GM21576 (cell line): Measurements from ENCODE around the gene RBPJ.
A peak's percentile ranks its signal among the peaks of the same experiment; 100 is the strongest.
"Not testable (repeated sequence)": the region's sequence is repeated elsewhere in the genome, so short reads cannot be mapped to it uniquely, and the experiment has no call there.

Experiments used
- ATAC-seq: cut with Tn5 transposase; IDR thresholded peaks from one replicate; pipeline ENCODE4 v1.9.1; 2021; ENCODE audit warnings: mild to moderate bottlenecking, moderate library complexity; ENCODE audit not compliant: unreplicated experiment

Gene RBPJ

GRCh38 chr4:26369132-26369531, 48.3 kb downstream of the RBPJ start:
- no peak for ATAC-seq

DNA sequence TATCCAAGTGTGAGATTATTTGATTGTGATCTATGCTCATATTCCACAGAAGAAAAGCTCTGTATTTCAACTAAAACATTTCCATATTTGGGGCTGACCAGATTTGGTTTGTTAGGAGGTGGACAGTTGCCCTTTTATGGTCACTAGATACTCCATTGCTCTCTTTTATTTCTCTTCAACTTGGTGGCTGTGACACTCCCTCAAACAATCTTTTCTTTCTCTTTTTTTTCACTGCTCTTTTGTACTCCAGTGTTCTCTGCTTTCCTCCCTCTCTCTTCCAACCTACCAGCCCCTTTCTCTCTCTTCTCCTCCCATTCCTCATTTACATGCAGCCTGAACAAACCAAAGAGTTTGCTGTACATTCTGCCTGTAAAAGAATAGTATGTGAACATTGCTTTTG, 48.8 kb downstream of the RBPJ start:
- no peak for ATAC-seq

DNA sequence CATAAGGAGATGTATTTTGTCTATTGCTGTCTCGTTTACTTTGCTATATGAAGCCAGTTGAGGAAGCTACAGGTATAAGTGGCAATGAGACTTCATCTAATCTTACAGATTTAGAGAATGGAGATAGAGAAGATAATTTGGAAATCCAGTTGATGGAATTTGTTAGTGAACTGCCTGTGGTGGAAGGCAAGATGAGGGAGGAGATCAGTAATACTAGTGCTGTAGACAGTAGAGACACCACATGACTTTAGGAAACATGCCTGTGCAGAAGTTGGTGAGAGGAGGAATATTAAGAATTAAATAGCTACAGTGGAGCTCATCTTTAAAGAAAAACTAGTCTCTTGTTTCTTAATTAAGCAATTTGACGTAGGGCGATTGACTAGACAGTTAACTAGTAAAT, 51.3 kb downstream of the RBPJ start:
- no peak for ATAC-seq

DNA sequence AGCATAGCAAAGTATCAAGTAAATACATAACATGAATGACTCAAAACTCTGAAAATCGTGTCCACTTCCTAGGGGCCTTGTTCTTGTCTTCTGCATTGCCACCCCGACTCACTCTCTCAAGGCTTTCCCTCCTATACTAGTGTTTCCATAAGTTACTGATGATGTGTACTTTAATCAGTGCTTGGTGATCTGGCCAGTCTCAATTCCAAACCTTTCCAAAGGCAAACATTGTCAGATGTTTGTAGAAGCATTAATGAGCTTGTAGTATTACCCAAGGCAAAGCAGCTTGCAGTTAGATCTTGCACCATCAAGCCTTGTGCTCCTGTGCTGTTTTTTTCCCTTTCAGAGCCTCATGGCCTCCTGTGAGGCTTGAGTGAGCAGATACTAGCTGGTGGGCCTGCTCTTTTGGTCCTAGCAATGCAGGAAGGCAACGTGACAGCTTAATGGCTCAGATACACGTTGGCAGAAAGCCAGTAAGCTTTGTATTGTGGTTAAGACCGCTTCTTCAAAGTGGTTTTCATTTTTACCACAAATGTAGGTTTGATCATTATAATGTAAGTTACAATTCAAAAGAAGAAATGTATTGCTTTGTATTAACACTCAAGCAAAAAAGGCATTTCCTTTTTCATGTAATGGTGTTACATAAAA, 51.8 kb downstream of the RBPJ start:
- ATAC-seq, result peak; percentile 91

GRCh38 chr4:26375551-26375950, 54.7 kb downstream of the RBPJ start:
- ATAC-seq, result no peak

- no peak for ATAC-seq
Measured at GRCh38 chr4:26377328-26378311, 56.8 kb downstream of the RBPJ start.

DNA sequence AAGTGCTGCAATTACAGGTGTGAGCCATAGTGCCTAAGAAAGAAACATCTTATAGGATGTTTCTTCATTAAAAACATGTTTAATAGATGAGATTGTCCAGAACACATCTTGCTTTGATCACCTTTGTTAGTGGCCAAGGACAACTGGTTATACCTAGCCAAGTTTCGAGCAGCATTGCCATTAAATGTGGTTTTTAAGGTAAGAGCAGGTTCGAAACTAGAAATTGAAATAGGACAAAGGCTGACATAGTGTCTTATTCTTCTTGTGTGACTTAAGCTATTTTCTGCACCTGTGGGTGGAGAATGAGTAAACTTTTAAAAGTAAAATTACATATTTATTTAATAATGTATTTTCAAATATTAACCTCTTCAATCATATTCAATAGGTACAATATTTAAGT, 59.0 kb downstream of the RBPJ start:
- no peak for ATAC-seq

GRCh38 chr4:26380740-26381139, 59.9 kb downstream of the RBPJ start:
- no peak for ATAC-seq

DNA sequence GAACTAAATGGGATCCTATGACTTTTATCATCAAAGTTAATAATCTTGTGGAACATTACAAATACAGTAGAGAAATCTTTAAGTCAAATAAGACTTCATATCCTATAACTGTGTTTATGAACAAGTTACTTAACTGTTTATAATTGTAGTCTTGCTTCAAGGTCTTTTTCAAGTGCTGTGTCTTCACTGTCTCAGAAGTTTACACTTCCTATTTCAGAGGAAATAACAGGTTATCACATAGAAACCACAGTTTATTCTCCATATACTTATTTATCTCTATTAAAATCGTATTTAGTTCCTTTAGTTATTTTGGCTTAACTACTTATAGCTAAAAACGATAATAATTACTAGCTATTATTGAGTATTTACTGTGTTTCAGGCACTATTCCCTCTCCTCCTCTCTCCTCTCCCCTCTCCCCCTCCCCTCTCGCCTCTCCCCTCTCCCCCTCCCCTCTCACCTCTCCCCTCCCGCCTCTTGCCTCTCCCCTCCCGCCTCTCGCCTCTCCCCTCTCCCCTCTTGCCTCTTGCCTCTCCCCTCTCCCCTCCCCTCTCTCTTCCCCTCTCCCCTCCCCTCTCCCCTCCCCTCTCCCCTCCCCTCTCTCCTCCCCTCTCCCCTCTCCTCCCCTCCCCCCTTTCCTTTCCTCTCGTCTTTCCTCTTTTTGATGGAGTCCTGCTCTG, 63.7 kb downstream of the RBPJ start:
- no peak for ATAC-seq

- ATAC-seq, result no peak
Measured at GRCh38 chr4:26385690-26386089, 64.9 kb downstream of the RBPJ start.

DNA sequence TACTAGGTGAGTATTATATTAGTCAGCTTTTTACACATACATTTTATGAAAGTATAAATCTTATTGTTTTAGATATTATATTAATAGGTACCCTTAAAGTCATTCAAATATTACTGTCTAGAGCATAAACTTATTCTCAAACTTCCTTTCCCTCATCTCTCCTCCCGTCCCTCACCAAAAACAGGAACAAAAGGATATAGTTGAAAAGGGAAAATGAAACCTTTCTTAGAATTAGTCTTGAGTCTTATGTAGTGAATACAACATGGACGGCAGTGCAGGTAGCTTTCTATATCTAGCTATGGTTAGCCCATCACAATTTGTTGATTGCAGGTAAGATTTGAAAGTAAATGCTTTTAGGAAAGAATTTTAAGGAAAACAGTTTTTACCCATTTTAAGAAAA, 65.6 kb downstream of the RBPJ start:
- no peak for ATAC-seq

DNA sequence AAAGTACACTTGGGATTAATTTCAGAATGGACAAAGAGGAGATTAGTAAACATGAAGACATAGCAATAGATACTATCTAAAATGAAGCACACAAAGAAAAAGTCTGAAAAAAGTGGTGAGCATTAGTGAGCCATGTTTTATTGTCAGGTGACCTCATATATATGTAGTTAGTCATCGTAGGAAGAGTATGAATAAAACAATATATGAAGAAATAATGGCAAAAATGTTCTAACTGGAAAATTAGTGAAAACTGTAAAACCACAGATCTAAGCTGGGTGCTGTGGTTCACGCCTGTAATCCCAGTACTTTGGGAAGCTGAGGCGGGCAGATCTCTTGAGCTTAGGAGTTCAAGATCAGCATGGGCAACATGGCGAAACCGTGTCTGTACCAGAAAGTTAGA, 67.9 kb downstream of the RBPJ start:
- no peak for ATAC-seq

- ATAC-seq, result no peak
Measured at GRCh38 chr4:26397086-26397485, 76.3 kb downstream of the RBPJ start.

DNA sequence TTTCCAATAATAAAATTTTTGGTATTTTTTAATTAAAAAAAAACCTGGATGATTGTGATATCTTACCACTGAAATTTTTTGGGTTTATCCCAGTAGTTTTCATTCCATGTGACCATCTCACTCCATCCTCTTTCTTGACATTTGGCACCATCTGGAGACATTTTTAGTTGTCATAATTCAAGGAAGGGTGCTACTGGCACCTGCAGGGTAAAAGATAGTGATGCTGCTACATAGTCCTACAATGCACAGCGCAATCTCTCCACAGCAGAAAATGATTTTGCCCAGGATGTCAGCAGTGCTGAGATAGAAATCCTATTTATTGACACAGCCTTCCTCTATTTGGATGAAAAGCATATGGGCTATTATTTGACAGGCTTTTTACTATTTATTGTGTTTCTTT, 79.3 kb downstream of the RBPJ start:
- ATAC-seq, result no peak

- ATAC-seq, result not testable (repeated sequence)
Measured at GRCh38 chr4:26402017-26402416, 81.2 kb downstream of the RBPJ start.

DNA sequence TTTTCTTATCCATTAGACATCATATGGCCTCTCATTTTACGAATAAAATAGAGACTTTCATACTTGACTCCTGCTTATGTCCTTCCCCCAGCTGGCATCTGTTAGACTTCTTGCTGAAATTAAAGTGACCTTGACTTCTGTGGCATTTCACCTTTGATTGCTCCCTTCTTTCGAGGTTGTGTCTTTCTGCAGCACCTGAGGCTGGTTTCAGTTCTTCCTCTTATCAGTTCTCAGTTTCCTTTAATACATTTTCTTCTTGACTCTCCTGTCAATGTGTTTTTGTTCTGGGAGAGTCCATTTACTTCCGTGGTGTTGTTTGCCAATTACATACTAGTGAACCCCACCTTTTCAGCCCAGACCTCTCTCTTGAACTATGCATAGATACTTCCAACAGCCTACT, 81.6 kb downstream of the RBPJ start:
- peak; percentile 70 for ATAC-seq

DNA sequence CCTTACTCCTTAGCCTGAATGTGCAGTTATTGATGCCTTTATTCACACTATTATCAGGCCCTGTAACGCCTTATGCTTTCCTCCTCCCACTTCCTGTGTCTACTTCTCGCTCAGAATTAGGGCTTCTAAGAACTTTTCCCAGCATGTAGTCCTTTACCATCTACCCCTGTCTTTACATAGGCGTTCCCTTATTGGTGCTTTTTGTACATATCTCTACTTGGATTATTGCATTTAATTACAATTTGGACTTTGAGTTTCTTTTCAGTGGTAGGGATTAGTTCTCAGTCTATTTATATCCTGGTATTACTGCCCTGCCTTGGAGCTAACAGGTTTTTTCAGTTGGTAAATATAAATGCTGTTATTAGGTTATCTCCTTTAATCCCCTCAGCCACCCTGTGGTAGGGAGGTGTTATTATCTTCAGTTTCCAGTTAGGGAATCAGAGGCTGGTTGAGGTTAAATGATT, 84.0 kb downstream of the RBPJ start:
- no peak for ATAC-seq

DNA sequence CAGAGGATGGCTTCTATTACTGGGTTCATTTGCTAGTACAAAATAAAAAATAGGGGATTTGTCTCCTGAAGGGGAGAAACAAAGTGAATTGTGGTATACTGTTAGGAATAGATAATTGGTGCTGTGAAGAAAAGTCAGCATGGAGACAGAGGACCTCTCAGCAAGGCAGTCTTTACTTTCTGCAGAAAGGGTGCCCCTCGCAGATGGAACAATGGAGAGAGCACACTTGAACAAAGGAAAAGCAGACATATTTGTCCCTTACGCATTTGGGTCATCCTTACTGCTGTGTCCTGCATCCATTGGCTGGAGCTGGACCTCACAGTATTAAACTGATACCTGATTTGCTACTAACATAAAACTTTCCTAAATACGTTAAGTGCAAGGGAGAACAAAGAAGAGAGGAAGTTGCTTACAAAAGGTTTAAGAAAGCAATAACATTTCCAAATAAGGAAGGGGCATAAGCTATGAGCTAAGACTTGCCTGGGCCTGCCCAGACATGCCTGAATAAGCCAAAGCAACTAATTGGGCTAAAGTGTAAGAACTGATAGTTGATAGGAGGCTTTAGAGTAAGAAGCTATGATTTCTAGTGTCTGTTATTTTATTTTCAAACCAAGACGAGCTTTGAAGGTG, 85.6 kb downstream of the RBPJ start:
- ATAC-seq, result no peak

GRCh38 chr4:26407476-26407875, 86.7 kb downstream of the RBPJ start:
- ATAC-seq, result no peak

DNA sequence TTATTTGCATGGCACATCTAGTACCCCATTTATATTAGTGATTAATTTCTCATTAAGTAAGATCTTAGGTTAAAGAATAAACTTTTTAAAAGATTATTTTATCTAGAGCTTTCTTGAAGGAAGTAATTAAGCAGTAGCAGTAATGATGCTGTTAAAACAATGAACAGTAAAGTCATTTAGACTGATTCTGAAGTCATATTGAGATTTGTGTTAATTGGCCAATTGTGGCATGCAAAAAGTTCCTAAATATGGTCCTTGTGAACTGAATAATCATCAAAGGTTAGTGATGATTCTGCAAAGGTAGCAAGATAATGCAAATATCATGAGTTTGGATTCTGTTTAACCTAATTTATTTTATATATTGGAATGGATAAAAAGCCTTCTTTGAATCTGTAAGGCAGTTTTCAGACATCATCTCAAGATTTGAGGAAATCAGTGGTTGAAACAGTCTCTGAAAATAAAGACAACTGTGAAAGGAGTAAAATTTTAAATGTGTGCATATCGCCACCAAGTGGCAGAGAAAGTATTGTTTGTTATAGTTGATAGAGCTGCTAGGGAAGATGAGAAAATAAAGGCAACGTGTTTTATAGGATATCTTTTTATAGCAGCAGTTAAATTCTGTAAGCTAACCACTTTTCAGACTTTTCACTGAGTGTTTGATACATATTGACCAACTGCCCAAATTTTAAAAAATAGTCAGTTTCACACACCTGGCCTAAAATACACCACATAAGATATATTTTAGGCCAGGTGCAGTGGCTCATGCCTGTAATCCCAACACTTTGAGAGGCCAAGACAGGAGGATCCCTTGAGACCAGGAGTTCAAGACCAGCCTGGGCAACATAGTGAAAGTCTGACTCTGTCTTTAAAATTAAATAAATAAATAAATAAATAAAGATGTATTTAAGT, 89.8 kb downstream of the RBPJ start:
- ATAC-seq, result peak; percentile 49
